ENCODE results near the gene IL1F10.
"Not testable (repeated sequence)": the region's sequence is repeated elsewhere in the genome, so short reads cannot be mapped to it uniquely, and the experiment has no call there.

Gene IL1F10

DNA sequence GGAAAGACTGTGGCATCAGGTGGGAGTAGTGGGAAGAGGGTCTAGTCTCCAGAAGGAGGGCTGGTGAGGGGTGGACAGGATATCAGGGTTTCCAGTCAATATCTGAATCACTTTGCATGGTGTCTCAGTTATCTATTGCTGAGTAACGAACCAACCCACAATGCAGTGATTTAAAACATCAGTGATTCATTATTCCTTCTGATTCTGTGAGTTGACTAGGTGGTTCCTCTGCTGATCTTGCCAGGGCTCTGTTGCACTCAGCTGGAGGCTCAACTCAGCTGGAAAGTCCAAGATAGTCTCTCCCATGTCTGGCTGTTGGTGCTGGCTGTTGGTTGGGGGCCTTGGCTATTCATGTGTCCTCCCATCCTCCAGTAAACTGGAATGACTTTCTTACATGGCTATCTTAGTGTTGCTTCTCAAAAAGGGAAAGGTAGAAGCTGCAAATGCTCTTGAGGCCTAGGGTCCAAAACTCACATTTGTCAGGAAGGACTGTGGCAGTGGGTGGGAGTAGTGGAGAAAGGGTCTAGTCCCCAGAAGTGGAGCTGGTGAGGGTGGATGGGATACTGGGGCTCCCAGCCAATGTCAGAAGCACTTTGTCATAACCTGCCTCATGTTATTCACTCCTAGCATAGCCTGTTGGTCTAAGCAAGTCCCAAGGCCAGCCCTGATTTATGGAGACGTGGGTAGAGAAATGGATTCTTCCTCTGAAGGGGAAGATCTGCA is 13.9 kb downstream of the IL1F10 start:
- no peak for DNase-seq

DNA sequence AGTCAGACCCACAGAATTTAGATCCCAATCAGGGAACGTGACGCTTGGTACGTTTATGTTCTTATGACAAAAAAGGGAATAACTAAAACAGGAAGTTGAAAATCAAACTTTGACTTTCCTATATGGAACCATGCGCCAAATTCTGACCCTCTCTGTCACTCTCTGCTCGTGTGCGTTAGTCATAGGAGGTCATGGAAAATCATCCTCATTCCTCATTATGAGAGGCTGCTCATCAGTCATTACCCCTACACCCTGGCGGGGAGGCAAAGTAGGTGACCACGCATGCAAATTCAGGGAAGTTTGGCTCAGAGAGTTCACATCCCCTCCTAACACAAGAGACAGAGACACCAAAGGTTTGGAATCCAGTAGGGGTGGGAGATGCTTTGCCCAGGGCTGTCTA is 15.5 kb downstream of the IL1F10 start:
- no peak for DNase-seq

DNA sequence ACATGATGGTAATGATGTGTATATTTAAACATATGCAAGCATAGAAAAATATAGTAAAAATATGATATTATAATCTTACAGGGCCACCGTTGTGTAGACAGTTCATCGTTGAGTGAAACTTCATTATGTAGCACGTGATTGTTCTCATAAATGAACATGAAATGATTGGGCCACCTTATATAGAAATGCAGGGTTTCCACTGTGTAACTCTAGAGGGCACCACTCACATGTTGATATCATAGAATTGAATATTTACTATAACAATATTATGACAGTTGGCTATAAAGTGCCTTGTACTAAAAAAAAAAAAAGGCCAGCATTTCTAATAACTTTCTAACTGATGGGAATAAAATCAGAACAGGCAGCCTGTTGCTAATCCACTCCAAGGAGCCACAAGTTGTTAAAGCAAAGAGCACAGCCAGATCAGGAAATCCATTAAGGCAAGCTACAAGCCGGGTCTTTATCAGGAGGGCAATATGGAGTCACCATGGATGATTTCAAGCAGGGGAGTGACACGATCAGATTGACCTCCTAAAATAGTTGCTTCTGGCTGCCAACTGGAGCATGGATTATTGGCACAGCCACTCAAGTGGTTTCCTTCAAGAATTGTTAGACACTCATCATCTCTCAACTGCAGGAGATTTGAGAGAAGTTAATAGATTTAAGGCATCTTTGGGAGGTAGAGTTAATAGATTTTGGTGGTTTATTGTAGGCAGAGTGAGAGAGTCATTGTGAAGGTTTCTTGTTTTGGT is 16.7 kb downstream of the IL1F10 start:
- no peak for DNase-seq

DNA sequence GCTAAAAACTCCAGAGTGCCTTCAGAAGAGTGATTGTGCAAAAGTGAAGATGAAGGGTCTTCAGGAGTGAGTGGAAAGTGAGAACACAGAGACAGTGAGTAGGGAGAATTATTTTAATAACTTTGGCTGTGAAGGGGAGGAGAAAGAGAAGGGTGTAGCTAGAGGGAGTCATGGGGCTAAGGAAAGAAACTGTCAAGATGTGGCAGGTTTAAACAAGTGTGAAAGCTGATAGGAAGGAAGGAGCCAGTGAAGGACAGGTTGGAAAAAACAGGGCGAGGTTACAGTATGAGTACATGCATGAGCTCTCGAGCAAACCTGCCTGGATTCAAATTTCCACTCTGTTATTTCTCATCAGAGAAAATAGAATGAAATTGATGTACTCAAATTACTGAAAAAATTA is 17.8 kb downstream of the IL1F10 start:
- DNase-seq = no peak

DNA sequence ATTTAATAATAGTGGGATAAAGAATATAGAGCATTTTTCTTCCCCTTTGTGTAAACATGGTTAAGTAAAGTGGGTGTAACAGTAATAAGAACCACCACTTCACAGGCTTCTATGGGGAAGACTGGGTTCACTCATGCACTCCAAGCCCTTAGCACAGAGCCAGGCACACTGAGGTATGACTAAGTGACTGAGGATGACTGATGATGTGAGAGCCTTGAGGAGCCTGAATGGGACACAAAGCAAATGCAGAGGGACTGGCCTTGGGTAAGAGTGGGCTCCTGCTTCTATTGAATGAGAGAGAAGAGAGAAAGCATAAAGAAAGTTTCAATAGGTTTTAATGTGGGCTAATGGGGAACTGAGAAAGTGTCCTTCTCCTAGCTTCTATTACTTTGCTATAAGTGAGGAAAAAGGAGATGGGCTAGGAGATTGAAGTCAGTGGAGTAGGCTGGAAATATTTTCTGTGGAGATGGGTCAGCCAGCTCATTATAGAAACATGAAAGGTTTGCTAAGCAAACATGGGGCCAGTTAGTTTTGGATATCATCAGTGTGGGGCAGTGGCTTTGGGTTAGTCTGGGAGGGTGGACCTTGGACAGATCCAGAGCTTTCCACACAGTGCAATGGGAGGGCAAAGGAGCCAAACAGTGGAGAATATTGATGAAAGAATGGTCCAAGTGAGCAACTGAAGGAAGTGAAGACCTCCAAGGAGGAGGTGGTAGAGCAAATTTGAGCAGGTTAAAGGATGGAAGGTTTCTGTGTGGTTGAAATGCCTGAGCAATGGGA is 20.6 kb downstream of the IL1F10 start:
- DNase-seq = no peak

DNA sequence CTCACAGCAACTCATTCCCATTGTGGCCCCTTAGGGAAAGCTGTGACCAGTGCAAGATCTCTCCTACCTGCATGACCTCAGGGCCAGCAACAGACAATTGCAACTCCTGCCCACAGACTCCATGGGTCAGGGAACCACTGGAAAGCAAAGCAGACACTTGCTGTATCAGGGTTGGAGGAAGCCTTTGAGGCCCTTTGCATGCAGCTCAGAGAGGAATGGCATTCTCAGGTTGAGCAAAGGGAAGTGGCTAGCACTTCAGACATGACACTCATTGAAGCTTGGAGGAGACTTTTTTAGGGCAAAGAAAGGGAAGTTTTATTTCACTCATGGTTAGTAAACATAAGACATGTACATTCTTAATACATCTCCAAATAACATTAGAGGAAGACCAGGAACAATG is 22.1 kb downstream of the IL1F10 start:
- no peak for DNase-seq

DNA sequence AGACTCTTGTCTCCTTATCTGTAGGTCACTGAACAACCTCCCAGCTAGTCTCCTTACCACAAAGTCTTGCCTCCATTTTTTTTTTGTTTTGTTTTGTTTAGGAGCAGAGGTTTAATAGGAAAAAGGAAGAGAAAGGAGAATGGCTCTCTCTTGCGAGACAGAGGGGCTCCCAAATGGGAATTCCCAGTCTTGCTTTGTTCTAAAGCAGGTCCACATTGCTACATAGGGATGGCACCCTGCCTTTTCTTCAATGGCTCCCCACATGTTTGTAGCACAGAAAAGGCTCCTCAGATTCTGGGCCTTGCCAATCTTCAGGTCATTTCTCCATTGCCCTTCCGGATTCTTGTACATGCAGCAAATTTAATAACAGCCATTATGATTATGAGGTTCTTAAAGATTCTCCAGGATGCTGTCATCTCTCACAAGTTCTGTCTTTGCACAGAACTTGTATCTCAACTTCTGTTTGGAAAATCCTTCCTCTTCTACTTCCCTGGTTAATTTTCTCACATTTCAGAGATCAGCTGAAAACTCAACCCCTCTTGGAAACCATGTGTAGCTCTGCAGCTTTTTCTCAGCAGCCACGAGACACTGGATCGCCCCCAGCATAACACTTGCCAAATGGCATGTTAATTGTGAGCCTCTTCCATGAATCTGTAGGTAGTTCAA is 23.6 kb downstream of the IL1F10 start:
- DNase-seq = no peak

DNA sequence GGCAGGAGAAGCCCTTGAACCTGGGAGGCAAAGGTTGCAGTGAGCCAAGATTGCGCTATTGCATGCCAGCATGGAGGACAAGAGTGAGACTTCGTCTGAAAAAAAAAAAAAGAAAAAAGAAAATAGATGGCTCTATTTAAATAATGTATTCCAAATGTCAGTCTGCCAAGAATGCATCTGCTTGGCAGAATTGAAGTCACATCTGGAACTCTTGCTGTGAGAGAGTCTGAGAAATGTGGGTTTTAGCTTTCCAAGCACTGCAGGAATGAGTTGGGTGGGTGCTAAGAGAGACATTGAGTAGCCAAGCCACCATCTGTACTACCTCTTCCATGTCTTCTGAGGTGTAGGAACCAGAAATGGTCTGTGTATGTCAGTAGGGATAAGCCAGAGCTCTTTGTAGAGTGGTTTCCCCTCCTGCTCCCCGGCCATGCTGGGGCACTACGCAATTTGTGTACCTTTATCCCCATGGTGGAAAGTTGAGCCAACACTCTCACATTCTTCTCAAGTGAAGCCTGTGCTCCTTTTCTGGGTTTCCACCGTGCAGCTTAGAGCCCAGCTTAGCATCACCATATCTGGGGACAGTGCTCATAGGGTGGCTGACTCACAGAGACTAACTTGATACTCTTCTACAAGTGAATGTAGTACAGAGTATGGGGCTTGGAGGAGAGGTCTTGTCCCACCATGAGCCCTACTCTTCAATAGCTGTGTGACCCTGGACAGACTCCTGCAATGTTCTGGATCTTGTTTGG is 25.3 kb downstream of the IL1F10 start:
- no peak for DNase-seq

DNA sequence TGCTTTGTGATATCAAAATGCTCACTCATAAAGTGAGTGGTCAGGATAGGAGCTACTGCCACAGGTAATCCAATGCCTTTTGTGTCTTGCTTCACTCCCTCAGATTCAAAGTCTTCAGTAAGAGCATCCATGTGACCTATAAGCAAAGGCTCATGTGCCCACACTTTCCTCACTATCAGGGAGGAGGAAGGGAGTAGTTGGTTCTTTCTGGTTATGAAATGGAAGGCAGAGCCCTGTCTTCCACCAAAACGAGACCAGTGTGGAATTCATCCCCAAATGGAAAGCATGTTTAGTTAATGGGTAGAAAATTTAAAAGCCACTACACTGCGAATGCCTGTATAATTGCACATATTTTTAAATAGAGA is 25.8 kb downstream of the IL1F10 start:
- DNase-seq = no peak

DNA sequence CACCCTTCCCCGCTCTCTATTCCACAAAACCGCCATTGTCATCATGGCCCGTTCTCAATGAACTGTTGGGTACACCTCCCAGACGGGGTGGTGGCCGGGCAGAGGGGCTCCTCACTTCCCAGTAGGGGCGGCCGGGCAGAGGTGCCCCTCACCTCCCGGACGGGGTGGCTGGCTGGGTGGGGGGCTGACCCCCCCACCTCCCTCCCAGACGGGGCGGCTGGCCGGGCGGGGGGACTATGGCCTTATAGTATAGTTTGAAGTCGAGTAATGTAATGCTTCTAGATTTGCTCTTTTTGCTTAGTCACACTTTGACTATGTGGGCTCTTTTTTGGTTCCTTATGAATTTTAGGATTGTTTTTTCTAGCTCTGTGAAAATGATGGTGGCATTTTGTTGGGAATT is 28.5 kb downstream of the IL1F10 start:
- not testable (repeated sequence) for DNase-seq

DNA sequence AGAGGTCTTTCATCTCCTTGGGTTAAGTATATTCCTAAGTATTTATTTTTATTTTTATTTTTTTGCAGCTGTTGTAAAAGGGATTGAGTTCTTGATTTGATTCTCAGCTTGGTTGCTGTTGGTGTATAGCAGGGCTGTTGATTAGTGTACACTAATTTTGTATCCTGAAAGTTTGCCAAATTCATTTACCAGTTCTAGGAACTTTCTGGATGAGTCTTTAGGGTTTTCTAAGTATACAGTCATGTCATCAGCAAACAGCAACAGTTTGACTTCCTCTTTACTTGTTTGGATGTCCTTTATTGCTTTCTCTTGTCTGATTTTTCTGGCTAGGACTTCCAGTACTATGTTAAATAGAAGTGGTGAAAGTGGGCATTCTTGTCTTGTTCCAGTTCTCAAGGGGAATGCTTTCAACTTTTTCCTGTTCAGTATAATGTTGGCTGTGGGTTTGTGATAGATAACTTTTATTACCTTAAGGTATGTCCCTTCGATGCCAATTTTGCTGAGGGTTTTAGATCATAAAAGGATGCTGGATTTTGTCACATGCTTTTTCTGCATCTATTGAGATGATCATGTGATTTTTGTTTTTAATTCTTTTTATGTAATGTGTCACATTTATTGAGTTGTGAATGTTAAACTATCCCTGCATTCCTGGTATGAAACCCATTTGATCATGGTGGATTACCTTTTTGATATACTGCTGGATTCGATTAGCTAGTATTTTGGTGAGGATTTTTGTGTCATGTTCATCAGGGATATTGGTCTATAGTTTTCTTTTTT is 29.3 kb downstream of the IL1F10 start:
- not testable (repeated sequence) for DNase-seq

DNA sequence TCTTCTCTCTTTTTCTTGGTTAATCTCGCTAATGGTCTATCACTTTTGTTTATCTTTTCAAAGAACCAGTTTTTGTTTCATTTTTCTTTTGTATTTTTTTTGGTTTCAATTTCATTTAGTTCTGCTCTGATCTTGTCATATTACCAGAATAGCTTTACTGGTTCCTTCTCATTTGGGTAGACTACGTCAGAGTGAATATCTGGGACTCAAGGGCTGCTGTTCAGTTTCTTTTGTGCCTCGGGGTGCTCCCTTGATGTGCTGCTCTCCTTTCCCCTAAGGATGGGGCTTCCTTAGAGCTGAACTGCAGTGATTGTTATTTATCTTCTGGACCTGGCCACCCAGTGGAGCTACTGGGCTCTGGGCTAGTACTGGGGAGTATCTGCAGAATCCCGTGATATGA is 30.3 kb downstream of the IL1F10 start:
- no peak for DNase-seq

DNA sequence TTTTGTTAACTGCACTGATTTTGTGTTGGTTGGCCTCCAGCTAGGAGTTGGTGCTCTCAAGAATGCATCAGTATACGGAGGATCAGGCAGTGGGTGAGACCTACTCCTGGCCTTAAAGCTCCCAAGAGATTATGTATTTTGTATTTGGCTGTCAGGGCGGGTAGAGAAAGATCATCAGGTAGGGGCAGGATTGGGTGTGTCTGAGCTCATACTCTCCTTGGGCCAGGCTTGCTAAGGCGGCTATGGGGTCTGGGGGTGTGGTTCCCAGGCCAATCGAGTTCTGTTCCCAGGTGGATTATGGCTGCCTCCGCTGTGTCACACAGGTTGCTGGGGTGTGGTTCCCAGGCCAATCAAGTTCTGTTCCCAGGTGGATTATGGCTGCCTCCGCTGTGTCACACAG is 30.8 kb downstream of the IL1F10 start:
- no peak for DNase-seq

DNA sequence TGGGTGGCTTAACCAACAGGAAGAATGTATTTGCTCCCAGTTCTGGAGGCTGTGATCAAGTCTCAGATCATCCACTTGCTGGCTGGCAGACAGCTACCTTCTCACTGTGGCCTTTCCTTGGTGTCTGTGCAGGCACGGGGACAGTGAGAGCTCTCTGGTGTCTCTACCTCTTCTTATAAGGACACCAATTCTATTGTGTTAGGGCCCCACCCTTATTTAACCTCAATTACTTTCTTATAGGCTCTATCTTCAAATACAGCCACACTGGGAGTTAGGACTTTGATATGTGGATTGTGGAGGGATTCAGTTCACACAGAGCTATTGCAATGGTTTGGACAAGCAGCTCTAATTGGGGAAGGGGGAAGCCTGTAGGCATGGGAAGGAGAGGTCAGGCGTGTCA is 34.4 kb downstream of the IL1F10 start:
- DNase-seq = no peak

DNA sequence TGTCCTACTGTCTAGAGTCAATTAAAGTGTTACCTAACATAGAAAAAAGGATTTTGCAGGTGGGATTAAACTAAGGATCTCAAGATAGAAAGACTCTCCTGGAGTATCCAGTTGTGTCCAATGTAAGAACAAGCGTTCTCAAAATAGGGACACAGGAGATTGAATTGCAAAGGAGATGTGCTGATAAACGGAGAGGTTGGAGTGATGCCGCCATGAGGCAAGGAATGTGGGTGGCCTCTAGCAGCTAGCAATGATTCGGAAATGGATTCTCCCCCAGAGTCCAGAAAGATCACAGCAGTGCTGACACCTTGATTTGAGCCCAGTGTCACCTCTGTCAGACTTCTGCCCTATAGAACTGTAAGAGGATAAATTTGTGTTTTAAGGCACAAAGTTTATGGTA is 35.5 kb downstream of the IL1F10 start:
- DNase-seq = no peak

DNA sequence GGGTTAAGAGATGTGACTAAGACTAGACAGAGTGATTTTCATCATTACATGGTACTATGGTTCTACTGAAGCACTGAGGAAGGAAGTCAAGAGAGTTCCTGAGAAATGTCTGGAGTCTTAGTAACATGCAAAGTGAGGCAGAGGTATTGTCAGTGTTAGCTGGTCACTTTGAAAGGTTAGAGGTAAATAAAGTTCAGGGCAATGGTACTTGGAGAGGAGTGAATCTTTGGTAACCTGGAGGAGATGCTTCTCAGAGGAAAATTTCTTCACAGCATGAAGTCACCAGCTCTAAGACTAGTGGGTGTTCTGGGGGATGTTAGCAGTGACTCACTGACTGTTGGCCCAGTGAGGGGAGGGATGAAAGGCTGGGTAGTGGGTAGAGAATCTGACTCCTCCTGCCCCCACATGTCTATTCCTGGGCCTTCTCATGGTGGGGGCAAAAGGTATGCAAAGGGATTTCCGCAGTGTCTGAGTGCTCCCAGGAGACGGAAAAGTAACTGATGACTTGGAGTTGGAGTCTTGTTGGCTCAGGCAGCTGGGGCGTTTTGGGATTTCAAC is 36.4 kb downstream of the IL1F10 start:
- DNase-seq = no peak

DNA sequence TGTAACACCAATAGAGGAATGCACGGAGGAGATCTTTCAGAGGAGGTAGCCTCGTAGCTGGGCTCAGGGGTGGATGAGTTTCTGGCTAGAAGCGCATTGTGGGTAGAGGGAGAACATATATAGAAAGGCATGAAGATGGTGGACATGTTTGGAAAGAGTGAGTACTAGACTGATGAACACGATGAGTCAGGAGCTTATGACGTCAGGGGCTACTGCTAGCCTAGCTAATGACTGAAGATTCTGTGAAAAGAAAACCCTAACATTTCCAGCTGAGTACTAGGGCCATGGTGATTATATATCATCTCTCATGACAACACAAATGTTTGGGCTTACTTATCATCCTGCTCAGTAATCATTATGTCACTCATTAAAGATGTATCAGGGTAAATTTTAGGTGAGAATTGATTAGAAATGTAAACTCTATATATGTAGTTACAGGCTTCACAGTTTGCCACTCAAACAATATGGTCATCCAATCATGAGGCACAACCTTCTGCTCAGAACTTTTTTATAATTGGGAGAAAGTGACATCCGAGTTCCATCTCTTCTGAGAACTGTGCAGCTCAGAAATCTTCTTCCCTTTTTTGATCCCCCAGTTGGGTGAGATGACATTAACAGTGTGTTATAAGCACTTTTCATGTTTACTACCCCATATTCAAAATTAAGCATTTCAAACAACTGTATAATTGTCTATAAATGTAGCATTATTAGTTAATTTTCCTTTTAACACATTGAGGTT is 37.4 kb downstream of the IL1F10 start:
- no peak for DNase-seq

DNA sequence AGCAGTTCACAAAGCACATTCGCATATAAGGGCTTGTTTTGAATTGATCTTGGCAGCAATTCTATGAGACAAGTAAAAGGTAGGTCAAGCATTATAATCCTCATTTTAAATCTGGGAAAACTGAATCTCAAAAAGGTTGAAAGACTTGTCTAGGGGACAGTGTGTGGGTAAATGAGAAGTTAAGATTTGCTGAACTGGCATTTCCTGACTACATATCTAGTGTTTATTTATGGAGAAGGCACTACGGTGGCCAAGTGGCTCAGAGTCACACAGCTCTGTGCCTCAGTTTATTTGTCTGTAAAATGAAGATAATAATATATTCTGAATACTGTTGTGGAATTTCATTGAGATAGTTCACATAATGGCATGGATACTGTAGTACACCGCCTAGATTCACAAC is 43.4 kb downstream of the IL1F10 start:
- DNase-seq = no peak

DNA sequence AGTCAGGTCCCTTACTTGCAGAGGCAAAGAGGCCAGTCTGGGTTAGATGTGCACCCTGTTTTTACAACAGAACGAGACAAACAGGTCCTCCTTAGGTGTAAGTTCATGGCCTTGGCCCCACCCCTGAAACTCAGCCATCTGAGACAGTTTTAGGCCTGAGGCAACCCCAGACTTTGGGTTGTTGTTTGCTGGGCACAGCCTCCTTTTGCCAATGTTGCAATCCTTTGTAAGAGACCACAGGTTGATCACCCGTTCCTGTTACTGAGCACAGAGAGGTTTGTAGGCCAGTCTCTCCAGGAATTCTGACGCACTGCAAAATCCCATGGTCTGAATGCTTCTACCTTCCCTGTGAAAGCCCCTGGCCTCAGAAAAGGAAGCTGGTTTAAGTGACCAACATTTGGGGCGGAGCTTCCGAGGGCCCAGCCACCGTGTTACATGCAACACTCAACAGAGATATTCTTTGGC is 44.1 kb downstream of the IL1F10 start:
- no peak for DNase-seq

DNA sequence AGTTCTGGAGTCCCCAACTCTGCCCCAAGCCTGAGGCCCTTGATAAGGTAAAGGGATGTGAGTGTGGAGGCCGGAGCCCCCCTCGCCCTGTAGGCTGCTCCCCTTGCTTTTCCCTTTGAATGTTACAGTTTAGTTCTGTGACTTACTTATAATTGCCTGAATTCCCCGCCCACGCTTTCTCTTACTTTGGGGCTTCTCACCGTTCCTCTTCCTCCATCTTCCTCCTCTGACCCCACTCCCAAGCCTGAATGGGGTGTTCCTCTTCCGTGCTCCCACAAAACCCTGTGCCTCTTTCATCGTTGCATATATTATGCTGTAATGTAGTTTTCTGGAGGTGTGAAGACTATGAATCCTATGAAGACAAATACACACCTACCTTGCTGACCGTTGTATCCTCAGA is 44.7 kb downstream of the IL1F10 start:
- DNase-seq = no peak

DNA sequence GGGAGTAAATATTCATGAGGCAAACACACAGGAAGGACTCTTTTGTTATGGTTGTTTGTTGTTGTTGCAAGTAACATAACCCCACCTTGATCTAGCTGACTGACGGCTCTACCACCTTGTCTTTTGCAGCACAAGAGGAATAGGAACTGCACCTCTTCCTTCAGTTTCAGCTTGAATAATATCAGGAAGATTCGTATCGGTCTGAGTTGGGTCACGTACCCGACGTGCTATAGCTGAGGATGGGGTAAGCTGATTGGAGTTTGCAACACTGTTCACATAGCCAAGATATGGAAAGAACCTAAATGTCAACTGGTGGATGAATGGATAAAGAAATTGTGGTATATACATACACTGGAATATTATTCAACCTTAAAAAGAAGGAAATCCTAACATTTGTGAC is 45.1 kb downstream of the IL1F10 start:
- DNase-seq = no peak

Data from SHP77 (cell line).